OCI-LY7 (cell line): ENCODE measurements around the gene TOR1AIP1.

Experiments
- EZH2phosphoT487 ChIP-seq: fragments of 200-600 bp; sonication (generic); IDR thresholded peaks from 2 replicates; pipeline ENCODE4 v1.6.1; 2018; ENCODE audit warnings: low read depth, borderline replicate concordance, mild to moderate bottlenecking, mixed run types, antibody characterized with exemption, low read length, moderate library complexity, mixed read lengths
- TF ChIP-seq, protein P1 (sequence below): fragments of 200-600 bp; sonication (generic); conservative IDR thresholded peaks from 2 replicates; pipeline ENCODE4 v1.5.1; 2014; ENCODE audit warnings: mild to moderate bottlenecking, antibody characterized with exemption, low read length, moderate library complexity, mixed read lengths

DNA sequence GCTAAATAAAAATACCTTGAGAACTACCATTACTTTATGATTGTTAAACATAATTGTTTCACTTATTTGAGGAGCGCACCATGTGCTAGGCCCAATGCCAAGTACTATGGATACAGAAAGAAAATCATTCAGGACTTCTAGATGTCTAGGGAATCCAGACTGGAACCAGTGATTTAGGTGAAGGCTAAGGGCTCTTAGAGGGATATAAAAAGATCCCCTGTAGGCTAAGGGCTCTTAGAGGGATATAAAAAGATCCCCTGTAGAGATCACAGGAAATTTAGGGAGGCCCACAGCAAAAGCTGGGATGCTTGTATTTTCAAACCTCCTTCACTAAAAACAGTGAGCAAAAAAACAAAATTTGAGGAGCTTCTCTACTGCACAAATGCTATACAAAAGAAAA is 11.2 kb upstream of the TOR1AIP1 start:
- TF ChIP-seq, protein P1, sequence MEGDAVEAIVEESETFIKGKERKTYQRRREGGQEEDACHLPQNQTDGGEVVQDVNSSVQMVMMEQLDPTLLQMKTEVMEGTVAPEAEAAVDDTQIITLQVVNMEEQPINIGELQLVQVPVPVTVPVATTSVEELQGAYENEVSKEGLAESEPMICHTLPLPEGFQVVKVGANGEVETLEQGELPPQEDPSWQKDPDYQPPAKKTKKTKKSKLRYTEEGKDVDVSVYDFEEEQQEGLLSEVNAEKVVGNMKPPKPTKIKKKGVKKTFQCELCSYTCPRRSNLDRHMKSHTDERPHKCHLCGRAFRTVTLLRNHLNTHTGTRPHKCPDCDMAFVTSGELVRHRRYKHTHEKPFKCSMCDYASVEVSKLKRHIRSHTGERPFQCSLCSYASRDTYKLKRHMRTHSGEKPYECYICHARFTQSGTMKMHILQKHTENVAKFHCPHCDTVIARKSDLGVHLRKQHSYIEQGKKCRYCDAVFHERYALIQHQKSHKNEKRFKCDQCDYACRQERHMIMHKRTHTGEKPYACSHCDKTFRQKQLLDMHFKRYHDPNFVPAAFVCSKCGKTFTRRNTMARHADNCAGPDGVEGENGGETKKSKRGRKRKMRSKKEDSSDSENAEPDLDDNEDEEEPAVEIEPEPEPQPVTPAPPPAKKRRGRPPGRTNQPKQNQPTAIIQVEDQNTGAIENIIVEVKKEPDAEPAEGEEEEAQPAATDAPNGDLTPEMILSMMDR, result no peak
- TF ChIP-seq EZH2phosphoT487, result no peak
